Activated gamma-delta T cell treated with anti-CD3 and anti-CD28 coated beads, Interleukin-2, amount 50 U/mL, for 16 hours (primary cell): ENCODE measurements around the gene IFT74.
"Not testable (repeated sequence)": the region's sequence is repeated elsewhere in the genome, so short reads cannot be mapped to it uniquely, and the experiment has no call there.

Experiments used
- DNase-seq: peaks from one replicate; pipeline ENCODE4 v3.0.0-alpha.2; 2020; ENCODE audit warnings: low read depth

IFT74 gene

GRCh38 chr9:27073841-27074728 lies 117.9 kb downstream of the IFT74 start:
- no peak for DNase-seq

GRCh38 chr9:27078685-27079084 lies 122.5 kb downstream of the IFT74 start:
- no peak for DNase-seq

GRCh38 chr9:27085456-27085855 lies 129.2 kb downstream of the IFT74 start:
- DNase-seq, result no peak

- DNase-seq, result no peak
These were observed 130.8 kb downstream of the IFT74 start for GRCh38 chr9:27086818-27087680.

GRCh38 chr9:27088981-27089380 lies 132.8 kb downstream of the IFT74 start:
- DNase-seq, result no peak

DNA sequence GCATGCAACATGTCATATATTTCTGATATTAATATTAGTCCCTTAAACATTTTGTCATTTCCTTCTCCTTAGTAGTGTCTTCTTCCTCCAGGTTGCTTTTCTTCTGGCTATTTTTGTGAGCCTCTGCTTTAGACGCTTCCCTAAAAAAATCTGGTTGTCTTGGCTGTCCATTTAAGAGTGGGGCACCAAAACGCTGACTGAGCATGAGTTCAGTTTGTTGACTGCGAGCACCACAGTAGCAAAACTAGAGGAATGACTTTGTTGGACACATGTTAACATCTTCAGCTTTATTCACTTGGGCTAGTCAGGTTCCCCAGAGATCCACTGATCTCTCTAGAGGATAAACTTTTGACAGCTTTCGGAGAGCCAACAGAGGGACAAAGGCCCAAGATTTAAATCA lies 133.5 kb downstream of the IFT74 start:
- DNase-seq, result no peak

DNA sequence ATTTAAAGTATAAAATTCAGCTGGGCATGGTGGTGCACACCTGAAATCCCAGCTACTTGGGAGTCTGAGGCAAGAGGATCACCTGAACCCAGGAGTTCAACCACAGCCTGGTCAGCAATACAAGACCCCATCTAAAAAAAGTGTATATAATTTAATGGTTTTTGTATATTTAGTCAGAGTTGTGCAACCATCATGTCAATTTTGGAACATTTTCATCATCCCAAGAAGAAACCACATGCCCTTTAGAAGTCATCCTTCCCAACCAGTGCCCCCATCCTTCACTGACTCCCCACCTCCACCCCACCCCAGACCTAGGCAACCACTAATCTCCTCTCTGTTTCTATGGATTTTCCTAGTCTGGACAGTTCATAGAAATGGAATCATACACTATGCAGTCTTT lies 134.0 kb downstream of the IFT74 start:
- DNase-seq, result no peak

DNA sequence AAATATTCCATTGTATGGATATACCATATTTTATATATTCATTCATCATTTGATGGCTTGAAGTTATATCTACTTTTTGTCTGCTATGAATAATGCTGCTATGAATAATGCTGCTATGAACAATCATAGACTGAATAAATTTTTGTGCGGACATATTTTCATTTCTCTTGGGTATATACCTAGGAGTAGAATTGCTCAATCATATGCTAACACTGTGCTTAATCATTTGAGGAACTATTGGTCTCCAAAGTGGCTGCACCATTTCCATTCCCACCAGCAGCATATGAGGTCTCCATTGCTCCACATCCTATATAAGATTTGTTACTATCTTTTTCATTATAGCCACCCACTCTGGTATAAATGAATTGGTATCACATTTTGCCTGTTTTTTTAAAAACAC lies 134.5 kb downstream of the IFT74 start:
- no peak for DNase-seq

DNA sequence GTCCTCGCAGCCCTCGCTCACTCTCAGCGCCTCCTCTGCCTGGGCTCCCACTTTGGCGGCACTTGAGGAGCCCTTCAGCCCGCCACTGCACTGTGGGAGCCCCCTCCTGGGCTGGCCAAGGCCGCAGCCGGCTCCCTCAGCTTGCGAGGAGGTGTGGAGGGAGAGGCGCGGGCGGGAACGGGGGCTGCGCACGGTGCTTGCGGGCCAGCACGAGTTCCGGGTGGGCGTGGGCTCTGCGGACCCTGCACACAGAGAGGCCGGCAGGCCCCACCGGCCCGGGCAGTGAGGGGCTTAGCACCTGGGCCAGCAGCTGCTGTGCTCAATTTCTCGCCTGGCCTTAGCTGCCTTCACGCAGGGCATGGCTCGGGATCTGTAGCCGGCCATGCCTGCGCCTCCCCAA lies 136.3 kb downstream of the IFT74 start:
- not testable (repeated sequence) for DNase-seq

- DNase-seq, result not testable (repeated sequence)
These were observed 137.3 kb downstream of the IFT74 start for GRCh38 chr9:27093384-27094067.

DNA sequence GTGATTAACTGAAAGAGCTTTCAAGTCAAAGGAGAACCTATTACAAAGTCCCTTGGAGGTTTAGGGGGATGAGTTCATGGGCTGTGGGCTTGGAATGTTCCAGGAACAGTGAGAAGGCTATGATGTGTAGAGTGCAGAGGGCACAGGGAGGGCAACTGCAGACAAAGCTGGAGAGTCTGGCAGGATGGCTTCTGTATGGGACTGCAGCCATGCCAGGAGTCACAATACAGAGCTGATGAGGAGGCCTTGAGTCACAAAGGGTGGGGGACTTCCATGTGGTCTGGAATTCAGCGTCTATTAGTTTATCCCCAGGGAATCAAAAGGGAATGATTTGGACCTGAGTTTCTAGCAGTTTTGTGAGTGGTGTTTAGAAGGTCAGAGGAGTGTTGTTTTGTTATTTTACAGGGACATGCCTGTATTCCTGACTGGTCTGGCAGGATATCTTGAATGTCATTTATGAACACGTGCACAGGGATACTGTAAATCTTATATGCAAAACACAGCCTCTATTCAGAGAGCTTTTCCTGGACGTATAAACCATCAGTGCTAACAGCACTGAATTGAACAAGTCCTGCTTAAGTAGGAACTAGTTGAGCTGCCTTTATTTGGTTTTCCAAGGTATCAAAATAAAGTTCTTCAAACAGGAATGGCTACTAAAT lies 138.6 kb downstream of the IFT74 start:
- no peak for DNase-seq

DNA sequence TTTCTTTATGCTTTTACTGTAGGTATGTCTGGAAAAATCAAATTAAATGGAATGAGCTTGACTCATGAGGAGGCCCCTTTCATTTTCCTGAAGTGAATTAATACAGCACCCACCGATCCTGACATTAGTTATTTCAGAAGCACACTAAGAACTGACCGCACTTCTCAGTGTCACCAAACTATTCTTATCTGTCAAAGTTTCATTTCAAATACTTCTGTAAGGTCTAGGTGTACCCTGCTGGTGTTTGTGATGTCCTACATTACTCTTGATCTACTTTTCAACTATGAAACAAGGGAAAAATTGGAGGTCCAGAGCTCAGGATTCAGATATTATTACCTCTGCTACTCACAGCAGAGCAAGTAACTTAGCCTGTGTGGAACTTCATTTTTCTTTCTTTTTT lies 151.0 kb downstream of the IFT74 start:
- no peak for DNase-seq

- DNase-seq, result no peak
These were observed 152.8 kb downstream of the IFT74 start, which contains the start of gene TEK for GRCh38 chr9:27108981-27109541. TEK (plus strand) TSS chr9:27109225; CDS start chr9:27109591, 366 bp downstream.

DNA sequence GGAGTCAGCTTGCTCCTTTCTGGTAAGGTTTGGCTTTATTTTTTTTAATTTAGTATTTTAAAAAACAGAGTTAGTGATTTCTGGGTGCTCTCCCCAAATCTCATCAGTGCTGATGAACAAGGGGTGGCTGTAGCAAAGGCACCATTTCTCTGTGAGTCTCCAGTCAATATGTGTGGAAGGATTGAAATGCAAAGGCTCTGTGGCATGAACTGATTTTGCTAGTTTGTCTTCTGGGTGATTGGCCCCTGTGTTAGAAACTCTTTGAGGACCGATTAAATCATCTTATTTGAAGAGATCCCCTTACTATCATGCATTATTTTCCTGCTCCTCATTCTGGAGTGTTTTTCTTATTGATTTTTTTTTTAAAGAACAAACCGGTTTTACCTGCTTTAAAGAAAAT lies 153.4 kb downstream of the IFT74 start:
- no peak for DNase-seq

DNA sequence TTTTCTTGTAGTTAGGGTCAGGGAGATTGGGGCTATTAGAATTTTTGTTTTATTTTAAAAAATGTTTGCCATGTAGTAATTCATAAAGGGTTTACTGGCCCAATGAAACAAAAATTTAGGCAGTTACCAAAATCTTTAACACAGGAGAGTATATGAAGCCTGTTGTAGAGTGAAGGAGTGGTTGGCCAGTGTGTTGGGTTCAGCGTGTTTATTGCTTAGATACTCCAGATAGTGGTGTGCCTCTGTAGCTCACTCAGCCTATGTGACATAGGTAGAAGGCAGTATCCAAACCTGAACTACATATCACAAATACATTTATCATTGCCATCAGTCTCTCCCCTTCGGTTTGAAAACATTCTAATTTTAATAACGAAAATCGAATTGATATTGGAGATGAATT lies 154.0 kb downstream of the IFT74 start:
- no peak for DNase-seq

- no peak for DNase-seq
These were observed 156.0 kb downstream of the IFT74 start for GRCh38 chr9:27112235-27112634.
